Activated CD4-positive, alpha-beta T cell treated with anti-CD3 and anti-CD28 coated beads, Interleukin-2, amount 50 U/mL, for 1 hour (primary cell): ENCODE data around the gene MDC1.
"Not testable (repeated sequence)": the region's sequence is repeated elsewhere in the genome, so short reads cannot be mapped to it uniquely, and the experiment has no call there.

Source experiments
- DNase-seq: peaks from one replicate; pipeline ENCODE4 v3.0.0-alpha.2; 2020

The MDC1 gene

DNA sequence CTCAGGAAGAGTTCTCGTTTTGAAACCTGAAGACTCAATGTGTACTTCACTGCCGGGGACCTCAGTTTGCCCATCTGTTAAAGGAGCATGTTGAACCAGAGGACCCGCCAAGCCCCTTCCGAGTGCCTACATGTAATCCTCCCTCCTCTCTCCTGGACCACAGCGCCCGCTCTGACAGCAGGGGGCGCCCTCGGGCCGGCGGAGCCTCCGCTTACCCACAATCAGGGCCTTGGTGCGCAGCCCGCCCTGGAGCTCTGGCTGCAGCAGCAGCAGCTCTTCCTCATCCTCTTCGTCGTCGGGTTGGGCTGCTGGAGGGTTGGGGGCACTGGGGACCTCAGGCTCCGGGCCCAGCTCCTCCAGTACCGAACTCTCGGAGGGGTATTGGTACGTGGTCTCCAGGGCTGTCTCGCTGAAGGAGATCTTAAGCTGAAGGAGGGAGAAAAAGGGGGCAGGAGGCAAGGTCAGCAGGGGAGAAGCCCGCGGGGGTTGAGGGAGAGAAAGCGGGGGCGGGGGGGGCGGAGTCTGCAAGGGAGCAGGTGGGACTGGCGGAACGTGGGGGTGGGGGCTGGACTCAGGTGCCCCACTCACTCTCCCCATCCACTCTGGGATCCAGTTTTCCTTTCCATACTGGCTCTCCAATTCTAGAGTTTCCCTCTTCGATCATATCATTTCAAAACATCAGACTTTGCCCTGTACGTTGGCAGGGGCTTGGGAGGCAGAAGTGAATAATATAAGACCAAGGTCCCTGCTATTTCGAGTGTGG lies 37.9 kb downstream of the MDC1 start:
- peak; percentile 95 for DNase-seq

- DNase-seq: no peak
Measured at GRCh38 chr6:30676660-30677285, 40.3 kb downstream of the MDC1 start.

GRCh38 chr6:30672445-30673253 lies 44.4 kb downstream of the MDC1 start, which contains the start of gene DHX16:
TSS of gene DHX16 (minus strand) at chr6:30673006. CDS start at chr6:30672841, 165 bp downstream.
- peak; percentile 88 for DNase-seq

DNA sequence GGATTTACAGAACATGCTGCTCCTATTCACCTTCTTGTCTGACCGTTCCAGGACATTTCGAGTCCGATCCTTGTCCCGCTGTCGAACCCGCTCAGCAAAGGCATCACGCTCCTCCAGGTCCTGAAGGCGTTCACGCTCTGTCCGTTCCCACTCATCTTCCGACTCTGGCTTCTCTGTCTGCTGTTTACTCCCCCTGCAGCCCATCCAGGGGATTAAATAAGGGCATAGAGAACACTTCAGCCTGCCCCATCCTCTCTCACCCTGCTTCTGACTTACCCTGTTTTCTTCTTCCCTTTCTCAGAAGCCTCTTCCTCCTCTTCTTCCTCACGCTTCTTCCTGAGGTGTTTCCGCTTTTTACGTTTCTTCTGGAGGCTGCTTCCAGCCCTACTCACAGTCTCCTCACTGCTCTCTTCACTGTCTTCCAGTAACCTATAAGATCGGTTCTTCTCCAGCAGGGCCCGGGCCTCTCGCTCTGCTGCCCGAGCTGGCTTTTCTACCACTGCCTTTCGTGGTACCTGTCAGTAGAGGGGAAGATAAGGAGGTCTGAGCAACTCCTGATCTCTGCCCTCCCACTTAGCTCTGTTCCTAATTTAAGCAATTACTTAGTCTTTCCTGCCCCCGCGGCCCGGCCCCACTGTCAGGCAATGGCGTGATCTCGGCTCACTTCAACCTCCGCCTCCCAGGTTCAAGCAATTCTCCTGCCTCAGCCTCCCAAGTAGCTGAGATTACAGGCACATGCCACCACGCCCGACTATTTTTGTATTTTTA lies 46.1 kb downstream of the MDC1 start:
- DNase-seq: no peak

DNA sequence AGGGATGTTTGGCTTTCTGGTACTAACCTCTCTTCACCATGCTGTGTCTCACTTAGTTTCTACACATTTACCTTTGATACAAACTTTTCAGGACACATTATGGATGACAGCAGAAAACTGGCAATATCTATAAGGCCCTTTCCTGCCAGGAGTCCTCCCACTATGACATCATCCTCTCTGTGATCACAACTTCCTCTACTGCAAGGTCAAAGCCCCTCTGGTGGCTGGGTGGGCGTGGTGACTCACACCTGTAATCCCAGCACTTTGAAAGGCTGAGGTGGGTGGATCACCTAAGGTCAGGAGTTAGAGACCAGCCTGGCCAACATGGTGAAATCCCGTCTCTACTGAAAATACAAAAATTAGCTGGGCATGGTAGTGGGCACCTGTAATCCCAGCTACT lies 50.8 kb downstream of the MDC1 start:
- DNase-seq: not testable (repeated sequence)

DNA sequence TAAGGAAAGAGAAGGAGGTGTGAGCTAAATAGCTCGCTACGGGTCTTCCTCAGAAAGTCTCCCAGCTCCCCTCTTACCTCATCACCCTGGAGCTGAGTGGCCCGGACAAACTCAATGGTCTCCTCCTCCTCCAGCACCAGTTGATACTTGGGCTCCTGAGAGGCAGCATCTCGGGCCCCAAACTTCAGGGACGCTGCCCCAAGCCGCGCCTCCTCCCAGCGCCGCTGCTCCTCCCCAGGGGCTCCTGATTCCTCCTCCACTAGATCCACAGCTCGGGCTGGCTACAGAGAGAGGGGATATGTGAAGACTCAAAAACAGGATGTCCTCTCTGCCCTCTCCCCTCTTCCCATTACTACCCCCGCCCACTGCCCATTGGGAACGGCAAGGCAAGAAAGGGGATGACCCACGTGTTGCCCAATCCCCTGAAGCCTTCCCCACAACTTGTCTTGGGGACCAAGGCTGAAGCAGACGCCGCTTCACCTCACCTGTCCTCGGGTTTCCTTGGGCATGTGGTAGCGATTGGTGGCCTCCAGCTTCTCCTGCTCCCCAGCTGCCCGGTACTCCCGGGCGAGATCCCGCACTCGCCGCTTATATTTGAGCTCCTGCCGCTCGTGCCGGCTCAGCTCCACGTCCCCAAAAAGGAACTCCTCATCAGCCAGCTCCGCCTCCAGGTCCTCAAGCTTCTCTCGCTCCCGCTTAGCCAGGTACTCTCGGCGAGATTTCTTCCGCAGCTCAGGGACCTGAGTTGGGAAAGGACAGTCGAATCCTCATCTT lies 51.9 kb downstream of the MDC1 start:
- no peak for DNase-seq

DNA sequence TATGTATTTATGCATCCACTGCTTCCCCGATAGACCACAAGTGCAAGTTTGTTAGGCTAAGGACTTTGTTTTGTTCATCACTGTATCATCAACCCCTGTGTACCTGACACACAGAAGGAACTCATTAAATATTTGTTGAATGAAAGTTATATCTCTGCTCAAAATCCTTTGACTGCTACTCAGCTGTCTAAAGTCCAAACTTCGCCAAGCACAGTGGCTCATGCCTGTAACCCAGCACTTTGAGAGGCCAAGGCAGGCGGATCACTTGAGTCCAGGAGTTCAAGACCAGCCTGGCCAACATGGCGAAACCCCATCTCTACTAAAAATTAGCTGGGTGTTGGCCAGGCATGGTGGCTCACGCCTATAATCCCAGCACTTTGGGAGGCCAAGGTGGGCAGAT lies 59.2 kb downstream of the MDC1 start:
- DNase-seq: not testable (repeated sequence)

- no peak for DNase-seq
Measured at GRCh38 chr6:30657454-30657853, 59.6 kb downstream of the MDC1 start.

GRCh38 chr6:30656513-30656912 lies 60.6 kb downstream of the MDC1 start:
- no peak for DNase-seq

GRCh38 chr6:30655743-30656094 lies 61.4 kb downstream of the MDC1 start:
- no peak for DNase-seq

DNA sequence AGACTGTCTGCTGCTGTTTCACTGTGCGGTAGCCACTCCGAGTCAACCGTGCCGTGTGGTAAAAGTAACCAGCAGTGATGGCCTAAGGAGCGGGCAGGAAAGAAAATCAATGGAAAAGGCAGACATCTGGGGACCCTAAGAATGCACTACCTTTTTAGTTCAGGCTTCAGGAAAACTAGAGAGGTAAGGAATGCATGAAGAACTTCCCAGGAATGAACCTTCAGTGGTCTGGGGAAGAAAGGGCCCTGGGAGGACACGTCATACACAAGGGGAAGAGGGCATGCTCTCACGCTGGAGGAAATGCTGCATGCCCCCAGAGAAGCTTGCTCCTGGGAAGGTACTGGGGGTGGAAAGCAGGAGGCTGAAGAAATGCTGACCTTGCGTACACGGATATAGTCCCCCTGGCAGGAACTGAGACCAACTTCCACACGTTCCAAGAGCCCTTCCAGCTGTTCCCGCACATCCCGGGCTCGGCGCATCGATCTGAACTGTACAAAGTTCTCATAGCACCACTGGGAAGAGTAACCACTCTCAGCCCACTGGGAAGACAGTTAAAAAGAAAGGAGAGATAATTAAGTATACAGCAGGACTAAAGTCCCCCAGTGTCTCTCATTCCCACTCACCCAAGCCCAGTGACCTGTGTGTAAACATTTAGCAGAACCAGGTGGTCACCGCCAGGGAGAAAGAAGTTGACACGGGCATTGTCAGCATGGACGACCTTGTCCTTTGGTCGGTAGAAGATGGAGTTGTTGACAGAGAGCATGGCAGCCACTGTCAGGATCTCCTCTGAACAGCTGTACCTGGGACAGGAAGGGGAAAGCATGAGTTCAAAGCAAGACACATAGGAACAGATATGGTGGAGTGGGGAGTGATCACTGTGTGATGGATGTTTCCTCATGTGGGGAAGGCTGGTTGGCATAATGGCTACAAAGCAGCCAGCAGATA lies 62.0 kb downstream of the MDC1 start:
- DNase-seq: no peak

GRCh38 chr6:30651143-30651542 lies 65.9 kb downstream of the MDC1 start:
- no peak for DNase-seq
